ENCODE measurements around the gene PPP6C.
"Not testable (repeated sequence)": the region's sequence is repeated elsewhere in the genome, so short reads cannot be mapped to it uniquely, and the experiment has no call there.

Gene PPP6C

GRCh38 chr9:125140576-125140975, 49.0 kb downstream of the PPP6C start:
- DNase-seq: no peak

GRCh38 chr9:125137200-125137599, 52.4 kb downstream of the PPP6C start:
- no peak for DNase-seq

GRCh38 chr9:125134976-125135375, 54.6 kb downstream of the PPP6C start:
- no peak for DNase-seq

- DNase-seq: no peak
Observed at GRCh38 chr9:125133403-125134329, 55.9 kb downstream of the PPP6C start.

GRCh38 chr9:125131778-125132177, 57.8 kb downstream of the PPP6C start:
- DNase-seq: no peak

GRCh38 chr9:125126019-125126746, 63.4 kb downstream of the PPP6C start:
- peak; percentile 46 to 79 for DNase-seq

GRCh38 chr9:125125523-125125922, 64.1 kb downstream of the PPP6C start:
- DNase-seq: no peak

GRCh38 chr9:125121146-125121545, 68.5 kb downstream of the PPP6C start:
- DNase-seq: no peak

GRCh38 chr9:125119643-125120286, 69.8 kb downstream of the PPP6C start:
- DNase-seq: no peak

- DNase-seq: not testable (repeated sequence)
Observed at GRCh38 chr9:125118696-125119095, 70.9 kb downstream of the PPP6C start.

GRCh38 chr9:125114503-125114902, 75.1 kb downstream of the PPP6C start:
- DNase-seq: not testable (repeated sequence)

GRCh38 chr9:125110464-125110863, 79.1 kb downstream of the PPP6C start:
- no peak for DNase-seq

- not testable (repeated sequence) for DNase-seq
Observed at GRCh38 chr9:125108541-125108940, 81.1 kb downstream of the PPP6C start.

GRCh38 chr9:125106285-125106893, 83.2 kb downstream of the PPP6C start:
- no peak for DNase-seq

- DNase-seq: no peak
Observed at GRCh38 chr9:125103770-125104460, 85.7 kb downstream of the PPP6C start.

GRCh38 chr9:125103021-125103420, 86.6 kb downstream of the PPP6C start:
- DNase-seq: no peak

GRCh38 chr9:125100822-125101221, 88.8 kb downstream of the PPP6C start:
- no peak for DNase-seq

- no peak for DNase-seq
Observed at GRCh38 chr9:125099816-125100215, 89.8 kb downstream of the PPP6C start.
